GM19455 (cell line): Measurements from ENCODE around the gene TENT4A.
"Not testable (repeated sequence)": the region's sequence is repeated elsewhere in the genome, so short reads cannot be mapped to it uniquely, and the experiment has no call there.

Source experiments
- ATAC-seq: cut with Tn5 transposase; IDR thresholded peaks from one replicate; pipeline ENCODE4 v1.9.1; 2021; ENCODE audit not compliant: unreplicated experiment

Gene TENT4A

GRCh38 chr5:6768590-6769230, 55.5 kb downstream of the TENT4A start:
- no peak for ATAC-seq

GRCh38 chr5:6770826-6771607, 57.8 kb downstream of the TENT4A start:
- ATAC-seq, result no peak

- no peak for ATAC-seq
These were observed 59.7 kb downstream of the TENT4A start for GRCh38 chr5:6772886-6773285.

- ATAC-seq, result no peak
These were observed 60.3 kb downstream of the TENT4A start for GRCh38 chr5:6773342-6774035.

GRCh38 chr5:6774207-6774606, 61.0 kb downstream of the TENT4A start:
- ATAC-seq, result not testable (repeated sequence)

- ATAC-seq, result no peak
These were observed 61.5 kb downstream of the TENT4A start for GRCh38 chr5:6774721-6775204.

GRCh38 chr5:6775571-6775970, 62.3 kb downstream of the TENT4A start:
- ATAC-seq, result no peak

GRCh38 chr5:6780802-6781391, 67.7 kb downstream of the TENT4A start:
- peak; percentile 72 for ATAC-seq

GRCh38 chr5:6781716-6782115, 68.5 kb downstream of the TENT4A start:
- ATAC-seq, result no peak

GRCh38 chr5:6783787-6784186, 70.6 kb downstream of the TENT4A start:
- ATAC-seq, result no peak

- ATAC-seq, result no peak
These were observed 71.2 kb downstream of the TENT4A start for GRCh38 chr5:6784481-6784880.

- ATAC-seq, result no peak
These were observed 72.1 kb downstream of the TENT4A start for GRCh38 chr5:6785161-6785860.

- ATAC-seq, result no peak
These were observed 72.6 kb downstream of the TENT4A start for GRCh38 chr5:6785861-6786180.

GRCh38 chr5:6786786-6787495, 73.7 kb downstream of the TENT4A start:
- no peak for ATAC-seq

GRCh38 chr5:6787941-6788340, 74.7 kb downstream of the TENT4A start:
- ATAC-seq, result no peak

- no peak for ATAC-seq
These were observed 75.2 kb downstream of the TENT4A start for GRCh38 chr5:6788439-6788838.

GRCh38 chr5:6788956-6789649, 75.9 kb downstream of the TENT4A start:
- ATAC-seq, result no peak

GRCh38 chr5:6790346-6790865, 77.2 kb downstream of the TENT4A start:
- no peak for ATAC-seq

GRCh38 chr5:6791031-6791430, 77.8 kb downstream of the TENT4A start:
- ATAC-seq, result no peak

GRCh38 chr5:6792376-6792775, 79.1 kb downstream of the TENT4A start:
- no peak for ATAC-seq
